Right lobe of liver (tissue), 6 donors: Measurements from ENCODE around the gene FAM78A. TPM values are rescaled to one million over a fixed set of nuclear protein-coding genes. Genes with fewer than 3 reads are reported as not detected.
A peak's percentile ranks its signal among the peaks of the same experiment; 100 is the strongest.
"Not testable (repeated sequence)": the region's sequence is repeated elsewhere in the genome, so short reads cannot be mapped to it uniquely, and the experiment has no call there.

Experiments
- ATAC-seq, 4 donors: fragments of 200-7000 bp; cut with Tn5 transposase; one replicate each; pipeline ENCODE4 v1.9.1; 2020; ENCODE audit warnings: mild to moderate bottlenecking in 4 of 4, moderate library complexity in 4 of 4
- DNase-seq, 3 donors: peaks; one replicate each; pipeline ENCODE4 v3.0.0-alpha.2; 2020
- H3K27ac ChIP-seq, 3 donors: fragments of 200-600 bp; one replicate each; pipeline ENCODE4 v1.8.0; 2022
- H3K27me3 ChIP-seq, 2 donors: fragments of 200-600 bp; one replicate each; pipeline ENCODE4 v1.8.0; 2022
- H3K36me3 ChIP-seq, 4 donors: fragments of 200-600 bp; sonication (generic) in 1 of 4; one replicate each; pipeline versions ENCODE4 v1.5.1 to v1.8.0; 2017 to 2022; ENCODE audit warnings: control low read depth in 1 of 4
- H3K4me1 ChIP-seq, 4 donors: fragments of 200-600 bp; sonication (generic) in 1 of 4; one replicate each; pipeline versions ENCODE4 v1.5.1 to v1.8.0; 2017 to 2022; ENCODE audit warnings: control low read depth in 1 of 4
- H3K4me3 ChIP-seq, 3 donors: fragments of 200-600 bp; one replicate each; pipeline ENCODE4 v1.8.0; 2022
- H3K9me3 ChIP-seq, 4 donors: fragments of 200-600 bp; sonication (generic) in 1 of 4; one replicate each; pipeline versions ENCODE4 v1.5.1 to v1.8.0; 2017 to 2022; ENCODE audit warnings: control low read depth in 1 of 4
- CTCF ChIP-seq, 4 donors: fragments of 200-600 bp in 3 of 4; fragments of 450-650 bp in 1 of 4; IDR thresholded peaks; one replicate each; pipeline versions ENCODE4 v1.5.1 to v1.8.0; 2016 to 2022; ENCODE audit warnings: antibody characterized with exemption in 4 of 4, mild to moderate bottlenecking in 2 of 4
- POLR2A ChIP-seq: fragments of 450-650 bp; IDR thresholded peaks from one replicate; pipeline ENCODE4 v1.6.1; 2017; ENCODE audit warnings: antibody characterized with exemption, mild to moderate bottlenecking
- WGBS: methylation state at CpG from one replicate; pipeline ENCODE4 v1.1.6; 2018; ENCODE audit warnings: low coverage, low lambda C conversion rate; ENCODE audit not compliant: insufficient coverage; ENCODE audit errors: missing lambda C conversion rate; 5-methylcytosine and 5-hydroxymethylcytosine counted together
- intact Hi-C, 2 donors: fragments of 100-400 bp; cut with DNase I; formaldehyde crosslinking; loops; one replicate each; pipeline versions ENCODE4 v1.11.2 to v1.14.1; 2022
- total RNA-seq, 6 experiments: library from RNA; depleted of rRNA in 2 of 6; stranded (reverse); fragments of >200 nt in 2 of 6; fragmentation: NEBNext Ultra II Directional in 3 of 6; extraction: Animal tissue kit (Norgen Biotek cat#: 25700) in 3 of 6; gene quantifications; one replicate each; pipeline versions ENCODE4 v1.1.0 to v1.2.4, GENCODE V29; 2016 to 2023
- donor health status: DM: no; HTN: yes; CAD: no.
- donor health status: DM: no; HTN: no; CAD: no.
- donor health status: DM: no; HTN: no; CAD: no.
- donor health status: DM: no; HTN: yes; CAD: no.
- donor health status: DM: no; HTN: yes; CAD: no.

Gene FAM78A
- total RNA-seq, 6 experiments from 2014 or later = 0.92 to 2.4 (median 1.6) TPM

GRCh38 chr9:131253891-131254491 lies 22.3 kb downstream of the FAM78A start:
- Histone ChIP-seq H3K4me3 (no peak overlapping the region), H3K4me1 (peaks cover 0 to 4% (median 0%) of the 10 kb centered on the region in 4 donors), H3K27ac (no peak overlapping the region), H3K36me3 (no peaks in the 10 kb centered on the region), H3K9me3 (no peaks in the 10 kb centered on the region), H3K27me3 (no peaks in the 10 kb centered on the region)
- no peak for DNase-seq
- WGBS = 72% methylated on average over 5 of the region's 14 CpGs
- peak; percentile 16 to 39 (median 32) for ATAC-seq
- TF ChIP-seq CTCF (IDR thresholded peaks at IDR 0.05) (no peak), POLR2A (no peak)
- intact Hi-C loops = no loop called here

GRCh38 chr9:131252120-131252519 lies 24.2 kb downstream of the FAM78A start:
- no peaks in the 10 kb centered on the region for H3K36me3 ChIP-seq
- peaks cover 0 to 4% (median 0%) of the 10 kb centered on the region in 4 donors for H3K4me1 ChIP-seq
- 64% methylated on average over 6 of the region's 23 CpGs for WGBS
- H3K27me3 ChIP-seq = no peaks in the 10 kb centered on the region
- DNase-seq (no peak), ATAC-seq (peak; percentile 8 to 22 (median 16))
- H3K4me3 ChIP-seq = peak overlapping the region in 1 of 3 donors; percentile 29
- no peak for TF ChIP-seq CTCF (IDR thresholded peaks at IDR 0.05)
- no peak for TF ChIP-seq POLR2A
- no peaks in the 10 kb centered on the region for H3K9me3 ChIP-seq
- intact Hi-C loops = no loop called here
- H3K27ac ChIP-seq = peak overlapping the region; percentile 15 to 63 (median 53)

GRCh38 chr9:131246618-131247017 lies 29.7 kb downstream of the FAM78A start:
- DNase-seq = no peak
- H3K9me3 ChIP-seq = no peaks in the 10 kb centered on the region
- no peaks in the 10 kb centered on the region for H3K27me3 ChIP-seq
- 77% methylated on average over 4 of the region's 4 CpGs for WGBS
- intact Hi-C loops = no loop called here
- H3K36me3 ChIP-seq = no peaks in the 10 kb centered on the region
- no peak overlapping the region for H3K4me3 ChIP-seq
- no peak for TF ChIP-seq POLR2A
- no peak for TF ChIP-seq CTCF (IDR thresholded peaks at IDR 0.05)
- ATAC-seq = no peak
- no peaks in the 10 kb centered on the region for H3K4me1 ChIP-seq
- H3K27ac ChIP-seq = no peak overlapping the region

- H3K27me3 ChIP-seq, H3K36me3 ChIP-seq, DNase-seq, ATAC-seq, H3K4me3 ChIP-seq, H3K4me1 ChIP-seq, H3K9me3 ChIP-seq, H3K27ac ChIP-seq, intact Hi-C loops: not testable (repeated sequence)
- WGBS = 82% methylated on average over 5 of the region's 5 CpGs
These were observed 32.0 kb downstream of the FAM78A start for GRCh38 chr9:131244331-131244730.

- intact Hi-C loops = no loop called here
- no peak for TF ChIP-seq CTCF (IDR thresholded peaks at IDR 0.05)
- TF ChIP-seq POLR2A = no peak
- Histone ChIP-seq H3K4me3 (no peak overlapping the region), H3K27me3 (no peaks in the 10 kb centered on the region), H3K4me1 (no peaks in the 10 kb centered on the region), H3K9me3 (no peaks in the 10 kb centered on the region), H3K27ac (no peak overlapping the region), H3K36me3 (no peaks in the 10 kb centered on the region)
- no peak for DNase-seq
- ATAC-seq = no peak
- 57% methylated on average over 13 of the region's 22 CpGs for WGBS
These were observed 36.0 kb downstream of the FAM78A start for GRCh38 chr9:131240047-131240921.
